ES-I3 (cell line): ENCODE results near the gene ARHGAP28.
"Not testable (repeated sequence)": the region's sequence is repeated elsewhere in the genome, so short reads cannot be mapped to it uniquely, and the experiment has no call there.

Experiments used
- H3K36me3 ChIP-seq: 2 replicates; pipeline ENCODE4 v1.6.1; 2013; ENCODE audit warnings: mild to moderate bottlenecking, low read length, control low read depth, moderate library complexity; ENCODE audit not compliant: insufficient read depth
- H3K4me1 ChIP-seq: 2 replicates; pipeline ENCODE4 v1.6.1; 2013; ENCODE audit warnings: mild to moderate bottlenecking, control low read depth, low read length; ENCODE audit not compliant: insufficient read depth
- H3K9ac ChIP-seq: 2 replicates; pipeline ENCODE4 v1.6.1; 2013; ENCODE audit warnings: low read depth, mild to moderate bottlenecking, low read length, moderate library complexity
- H3K9me3 ChIP-seq: 2 replicates; pipeline ENCODE4 v1.6.1; 2013; ENCODE audit warnings: mild to moderate bottlenecking, low read length, moderate library complexity; ENCODE audit not compliant: control insufficient read depth, insufficient read depth

The ARHGAP28 gene

GRCh38 chr18:6835345-6835744, 105.8 kb downstream of the ARHGAP28 start:
- Histone ChIP-seq H3K9ac (no peak overlapping the region), H3K9me3 (no peaks in the 10 kb centered on the region), H3K4me1 (no peaks in the 10 kb centered on the region), H3K36me3 (no peaks in the 10 kb centered on the region)

GRCh38 chr18:6836331-6836730, 106.8 kb downstream of the ARHGAP28 start:
- Histone ChIP-seq H3K4me1 (no peaks in the 10 kb centered on the region), H3K9ac (no peak overlapping the region), H3K36me3 (no peaks in the 10 kb centered on the region), H3K9me3 (no peaks in the 10 kb centered on the region)

- Histone ChIP-seq H3K9ac (no peak overlapping the region), H3K36me3 (no peaks in the 10 kb centered on the region), H3K4me1 (peaks cover 6% of the 10 kb centered on the region; the same call in 1 of the 2 replicates), H3K9me3 (no peaks in the 10 kb centered on the region)
Measured at GRCh38 chr18:6837904-6838303, 108.4 kb downstream of the ARHGAP28 start.

- H3K36me3 ChIP-seq: no peaks in the 10 kb centered on the region
- no peaks in the 10 kb centered on the region for H3K9me3 ChIP-seq
- H3K4me1 ChIP-seq: peaks cover 7% of the 10 kb centered on the region; the same call in 1 of the 2 replicates
- no peak overlapping the region for H3K9ac ChIP-seq
Measured at GRCh38 chr18:6842081-6842480, 112.6 kb downstream of the ARHGAP28 start.

GRCh38 chr18:6843308-6843707, 113.8 kb downstream of the ARHGAP28 start:
- Histone ChIP-seq H3K9me3 (no peaks in the 10 kb centered on the region), H3K4me1 (peaks cover 7% of the 10 kb centered on the region; the same call in 1 of the 2 replicates), H3K9ac (no peak overlapping the region), H3K36me3 (no peaks in the 10 kb centered on the region)

- H3K9ac ChIP-seq, H3K4me1 ChIP-seq, H3K9me3 ChIP-seq, H3K36me3 ChIP-seq: not testable (repeated sequence)
Measured at GRCh38 chr18:6845521-6845920, 116.0 kb downstream of the ARHGAP28 start.

GRCh38 chr18:6850396-6850795, 120.9 kb downstream of the ARHGAP28 start:
- Histone ChIP-seq H3K36me3 (no peaks in the 10 kb centered on the region), H3K9ac (no peak overlapping the region), H3K4me1 (no peaks in the 10 kb centered on the region), H3K9me3 (peaks cover 4% of the 10 kb centered on the region; the same call in 1 of the 2 replicates)

- peaks cover 4% of the 10 kb centered on the region; the same call in 1 of the 2 replicates for H3K9me3 ChIP-seq
- H3K36me3 ChIP-seq: no peaks in the 10 kb centered on the region
- no peak overlapping the region for H3K9ac ChIP-seq
- no peaks in the 10 kb centered on the region for H3K4me1 ChIP-seq
Measured at GRCh38 chr18:6851480-6851879, 122.0 kb downstream of the ARHGAP28 start.

GRCh38 chr18:6854811-6855210, 125.3 kb downstream of the ARHGAP28 start:
- Histone ChIP-seq H3K36me3 (no peaks in the 10 kb centered on the region), H3K9me3 (peaks cover 4% of the 10 kb centered on the region; the same call in 1 of the 2 replicates), H3K4me1 (no peaks in the 10 kb centered on the region), H3K9ac (no peak overlapping the region)

GRCh38 chr18:6855767-6856166, 126.3 kb downstream of the ARHGAP28 start:
- peaks cover 8% of the 10 kb centered on the region for H3K4me1 ChIP-seq
- no peak overlapping the region for H3K9ac ChIP-seq
- H3K36me3 ChIP-seq: no peaks in the 10 kb centered on the region
- peaks cover 4% of the 10 kb centered on the region; the same call in 1 of the 2 replicates for H3K9me3 ChIP-seq

- peaks cover 13% of the 10 kb centered on the region for H3K4me1 ChIP-seq
- no peaks in the 10 kb centered on the region for H3K36me3 ChIP-seq
- H3K9me3 ChIP-seq: no peaks in the 10 kb centered on the region; the same call in 1 of the 2 replicates
- no peak overlapping the region for H3K9ac ChIP-seq
Measured at GRCh38 chr18:6857300-6857699, 127.8 kb downstream of the ARHGAP28 start.

GRCh38 chr18:6859676-6860422, 130.3 kb downstream of the ARHGAP28 start:
- no peak overlapping the region for H3K9ac ChIP-seq
- H3K4me1 ChIP-seq: peaks cover 13% of the 10 kb centered on the region
- H3K9me3 ChIP-seq: no peaks in the 10 kb centered on the region
- H3K36me3 ChIP-seq: no peaks in the 10 kb centered on the region

- H3K4me1 ChIP-seq: peaks cover 13% of the 10 kb centered on the region
- H3K9me3 ChIP-seq: no peaks in the 10 kb centered on the region
- H3K36me3 ChIP-seq: no peaks in the 10 kb centered on the region
- H3K9ac ChIP-seq: no peak overlapping the region
Measured at GRCh38 chr18:6860804-6861448, 131.4 kb downstream of the ARHGAP28 start.

GRCh38 chr18:6865251-6865650, 135.7 kb downstream of the ARHGAP28 start:
- Histone ChIP-seq H3K9me3 (no peaks in the 10 kb centered on the region), H3K4me1 (peaks cover 15% of the 10 kb centered on the region), H3K9ac (no peak overlapping the region), H3K36me3 (no peaks in the 10 kb centered on the region)

- no peak overlapping the region for H3K9ac ChIP-seq
- H3K36me3 ChIP-seq: no peaks in the 10 kb centered on the region
- H3K4me1 ChIP-seq: 0 out of 2 replicates have a peak, but pooled peaks cover 5% of the 10 kb centered on the region
- H3K9me3 ChIP-seq: no peaks in the 10 kb centered on the region
Measured at GRCh38 chr18:6866552-6867085, 137.1 kb downstream of the ARHGAP28 start.
